ENCODE measurements around the gene STAT6. TPM values are rescaled to one million over a fixed set of nuclear protein-coding genes. Genes with fewer than 3 reads are reported as not detected.

STAT6 gene
- total RNA-seq, 1 experiment from 2014 or later, result 59.7 TPM

- no peak overlapping the region for H3K4me3 ChIP-seq
- peak; percentile 77 for DNase-seq
These were observed 38.2 kb upstream of the STAT6 start for GRCh38 chr12:57149245-57149900.

GRCh38 chr12:57148469-57149244, 37.5 kb upstream of the STAT6 start:
- DNase-seq, result peak; percentile 67
- Histone ChIP-seq H3K4me3 (no peak overlapping the region), H3K27me3 (no peaks in the 10 kb centered on the region), H3K36me3 (peaks cover 72% of the 10 kb centered on the region), H3K9me3 (no peaks in the 10 kb centered on the region)

More at GRCh38 chr12:57149245-57149900, 38.2 kb upstream of the STAT6 start:
- Histone ChIP-seq H3K9me3 (no peaks in the 10 kb centered on the region), H3K27me3 (no peaks in the 10 kb centered on the region), H3K36me3 (peaks cover 74% of the 10 kb centered on the region)

GRCh38 chr12:57146961-57147944, 36.1 kb upstream of the STAT6 start, which contains the start of gene LRP1-AS:
Gene LRP1-AS, minus strand, starts transcription at chr12:57147619.
- DNase-seq, result no peak
- Histone ChIP-seq H3K27me3 (no peaks in the 10 kb centered on the region), H3K4me3 (no peak within 1 kb of the TSS), H3K9me3 (no peaks in the 10 kb centered on the region), H3K36me3 (peaks cover 76% of the 10 kb centered on the region)

GRCh38 chr12:57146092-57146491, 34.9 kb upstream of the STAT6 start:
- no peak for DNase-seq

GRCh38 chr12:57145460-57146059, 34.4 kb upstream of the STAT6 start:
- DNase-seq, result no peak
- Histone ChIP-seq H3K4me3 (no peak overlapping the region), H3K9me3 (no peaks in the 10 kb centered on the region), H3K27me3 (no peaks in the 10 kb centered on the region), H3K36me3 (peaks cover 85% of the 10 kb centered on the region)

More at GRCh38 chr12:57146092-57146491, 34.9 kb upstream of the STAT6 start:
- H3K36me3 ChIP-seq, result peaks cover 84% of the 10 kb centered on the region
- no peak overlapping the region for H3K4me3 ChIP-seq
- H3K9me3 ChIP-seq, result no peaks in the 10 kb centered on the region
- no peaks in the 10 kb centered on the region for H3K27me3 ChIP-seq

GRCh38 chr12:57143454-57143853, 32.3 kb upstream of the STAT6 start:
- DNase-seq, result no peak
- Histone ChIP-seq H3K36me3 (peaks cover 82% of the 10 kb centered on the region), H3K27me3 (no peaks in the 10 kb centered on the region), H3K4me3 (no peak overlapping the region), H3K9me3 (no peaks in the 10 kb centered on the region)

- Histone ChIP-seq H3K9me3 (no peaks in the 10 kb centered on the region), H3K4me3 (no peak overlapping the region), H3K27me3 (no peaks in the 10 kb centered on the region), H3K36me3 (peaks cover 78% of the 10 kb centered on the region)
- DNase-seq, result no peak
These were observed 31.6 kb upstream of the STAT6 start for GRCh38 chr12:57142727-57143126.

- H3K36me3 ChIP-seq, result peaks cover 82% of the 10 kb centered on the region
- no peaks in the 10 kb centered on the region for H3K27me3 ChIP-seq
- H3K9me3 ChIP-seq, result no peaks in the 10 kb centered on the region
- no peak for DNase-seq
- no peak overlapping the region for H3K4me3 ChIP-seq
These were observed 31.0 kb upstream of the STAT6 start for GRCh38 chr12:57142121-57142520.

- H3K27me3 ChIP-seq, result no peaks in the 10 kb centered on the region
- DNase-seq, result no peak
- H3K4me3 ChIP-seq, result no peak overlapping the region
- peaks cover 83% of the 10 kb centered on the region for H3K36me3 ChIP-seq
- H3K9me3 ChIP-seq, result no peaks in the 10 kb centered on the region
These were observed 30.1 kb upstream of the STAT6 start for GRCh38 chr12:57141249-57141648.

GRCh38 chr12:57139796-57140649, 28.9 kb upstream of the STAT6 start:
- no peaks in the 10 kb centered on the region for H3K9me3 ChIP-seq
- H3K36me3 ChIP-seq, result peaks cover 80% of the 10 kb centered on the region
- no peaks in the 10 kb centered on the region for H3K27me3 ChIP-seq
- H3K4me3 ChIP-seq, result no peak overlapping the region
- no peak for DNase-seq

GRCh38 chr12:57138526-57139272, 27.5 kb upstream of the STAT6 start:
- DNase-seq, result peak; percentile 34
- Histone ChIP-seq H3K9me3 (no peaks in the 10 kb centered on the region), H3K4me3 (no peak overlapping the region), H3K27me3 (no peaks in the 10 kb centered on the region), H3K36me3 (peaks cover 73% of the 10 kb centered on the region)

- H3K36me3 ChIP-seq, result peaks cover 64% of the 10 kb centered on the region
- peak; percentile 78 for DNase-seq
- peak overlapping the region; percentile 16; the same call in 1 of the 2 replicates for H3K4me3 ChIP-seq
- H3K9me3 ChIP-seq, result no peaks in the 10 kb centered on the region
- no peaks in the 10 kb centered on the region for H3K27me3 ChIP-seq
These were observed 24.6 kb upstream of the STAT6 start for GRCh38 chr12:57135527-57136326.

- Histone ChIP-seq H3K36me3 (peaks cover 58% of the 10 kb centered on the region), H3K9me3 (no peaks in the 10 kb centered on the region), H3K4me3 (no peak overlapping the region), H3K27me3 (no peaks in the 10 kb centered on the region)
- no peak for DNase-seq
These were observed 23.8 kb upstream of the STAT6 start for GRCh38 chr12:57134949-57135348.

GRCh38 chr12:57133916-57134315, 22.8 kb upstream of the STAT6 start:
- Histone ChIP-seq H3K36me3 (peaks cover 49% of the 10 kb centered on the region), H3K4me3 (no peak overlapping the region), H3K27me3 (no peaks in the 10 kb centered on the region), H3K9me3 (no peaks in the 10 kb centered on the region)
- no peak for DNase-seq
